GM21447 (cell line): ENCODE results near the gene PTCHD4.
"Not testable (repeated sequence)": the region's sequence is repeated elsewhere in the genome, so short reads cannot be mapped to it uniquely, and the experiment has no call there.

Experiments
- ATAC-seq: cut with Tn5 transposase; IDR thresholded peaks from one replicate; pipeline ENCODE4 v1.9.1; 2021; ENCODE audit not compliant: unreplicated experiment

PTCHD4 gene

DNA sequence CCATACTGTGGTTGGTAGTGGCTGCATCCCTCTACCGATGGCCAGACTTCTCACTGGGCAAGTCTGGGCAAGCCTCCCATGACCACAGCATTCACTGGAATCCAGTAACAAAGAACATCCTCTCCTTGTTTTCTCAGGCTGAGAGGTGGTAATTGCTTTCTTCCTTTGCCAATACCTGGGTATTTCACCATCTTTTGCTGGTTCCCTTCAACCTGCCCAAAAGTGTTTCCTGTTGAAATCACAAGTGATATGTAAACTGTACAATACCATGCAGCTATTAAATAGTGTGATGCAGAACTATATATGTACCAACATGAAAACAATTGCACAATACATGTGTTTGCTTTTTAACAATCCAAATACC lies at the start of gene PTCHD4:
PTCHD4 (minus strand) TSS at position 55 of the 364 bp plus-strand sequence. CDS start 42,240 bp downstream, outside the sequence.
- ATAC-seq, result no peak

DNA sequence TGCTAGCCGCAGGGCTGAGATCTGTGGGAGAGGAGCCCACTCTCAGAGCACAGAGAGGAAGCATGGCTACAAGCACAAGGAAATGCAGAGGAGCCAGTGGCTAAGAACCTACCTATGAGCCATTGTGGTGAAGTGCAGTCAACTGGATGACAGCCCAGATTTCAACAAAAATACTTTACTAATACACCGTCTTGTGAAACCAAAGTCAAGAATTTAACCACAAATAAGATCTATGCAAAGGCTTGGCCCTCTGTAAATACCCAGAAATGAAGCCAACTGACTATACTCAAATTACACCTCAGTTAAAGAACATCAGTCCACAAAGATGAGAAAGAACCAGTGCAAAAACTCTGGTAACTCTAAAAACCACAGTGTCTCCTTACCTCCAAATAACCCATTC lies 40.1 kb upstream of the PTCHD4 start:
- no peak for ATAC-seq

DNA sequence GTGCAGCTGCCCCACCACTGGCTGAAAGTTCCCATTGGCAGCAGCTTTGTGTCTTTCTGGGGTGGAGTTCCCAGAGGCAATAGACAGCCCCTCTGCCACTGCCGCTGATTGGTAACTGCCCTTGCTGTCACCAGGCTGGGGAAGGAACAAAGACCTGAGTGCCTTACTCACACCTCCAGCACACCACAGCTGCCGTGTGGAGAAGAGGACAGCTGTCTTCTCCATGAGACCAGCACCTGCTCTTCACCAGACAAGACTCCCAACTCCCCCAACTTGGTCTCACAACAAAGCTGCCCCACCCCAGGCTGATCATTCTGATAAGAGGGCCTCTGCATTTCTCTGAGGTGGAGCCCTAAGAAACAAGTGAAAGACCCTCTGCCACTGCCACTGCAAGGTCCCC lies 39.7 kb upstream of the PTCHD4 start:
- ATAC-seq, result no peak

DNA sequence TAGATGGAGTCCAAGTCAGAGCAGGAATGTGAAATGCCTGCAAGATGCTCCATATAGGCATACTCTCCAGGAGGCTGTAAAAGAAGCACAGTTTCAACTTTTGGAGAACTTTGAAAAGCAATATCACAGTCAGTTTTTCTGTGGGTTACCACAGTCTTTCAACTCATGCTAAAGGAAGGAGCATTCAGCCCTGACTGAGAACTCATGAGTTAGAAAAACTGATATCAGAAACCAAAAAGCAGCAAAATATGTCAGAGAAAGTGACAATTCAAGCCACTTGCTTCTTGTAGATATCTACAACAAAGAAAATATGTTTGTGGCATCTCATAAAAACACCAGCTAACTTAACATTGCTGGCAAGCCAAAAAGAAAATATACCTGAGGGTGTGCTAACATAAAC lies 36.1 kb upstream of the PTCHD4 start:
- ATAC-seq, result no peak

DNA sequence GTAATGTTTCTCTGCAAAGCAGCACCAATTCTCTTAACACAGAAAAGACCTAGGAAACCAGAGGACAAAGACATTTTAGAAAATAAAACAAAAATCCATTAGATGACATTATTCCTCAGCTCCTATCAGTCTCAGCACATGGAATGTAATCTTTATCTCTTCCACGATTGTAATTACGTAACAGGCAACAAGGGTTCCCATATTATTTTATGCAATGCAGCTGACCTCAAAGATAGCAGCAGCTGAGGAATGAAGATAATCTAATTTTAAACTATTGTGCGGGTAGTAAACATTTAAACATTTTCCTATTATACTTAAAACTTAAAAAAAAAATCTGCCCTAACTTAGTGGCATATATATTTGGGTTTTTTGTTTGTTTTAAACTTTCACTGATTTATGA lies 33.0 kb upstream of the PTCHD4 start:
- ATAC-seq, result no peak

- ATAC-seq, result no peak
These were observed 31.0 kb upstream of the PTCHD4 start for GRCh38 chr6:48141975-48142374.

GRCh38 chr6:48139818-48140614 lies 29.0 kb upstream of the PTCHD4 start:
- ATAC-seq, result no peak

DNA sequence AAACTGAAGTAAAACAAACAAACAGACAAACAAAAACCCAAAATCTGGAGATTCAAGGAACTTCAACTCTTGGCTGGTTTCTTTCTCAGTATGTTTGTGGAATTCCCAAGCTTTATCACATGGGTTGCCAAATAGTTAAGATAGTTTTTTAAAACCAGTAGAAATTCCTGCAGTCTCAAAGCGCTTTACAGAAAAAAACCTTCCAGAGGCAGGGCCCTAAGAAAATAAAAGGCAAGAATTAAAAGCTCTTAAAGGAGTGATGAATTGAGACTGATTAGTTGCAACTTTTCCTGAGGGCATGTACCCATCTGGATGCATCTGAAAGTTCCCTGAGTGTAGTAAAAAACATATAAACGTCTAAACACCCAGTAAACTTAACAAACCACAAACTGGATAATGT lies 25.9 kb upstream of the PTCHD4 start:
- no peak for ATAC-seq

DNA sequence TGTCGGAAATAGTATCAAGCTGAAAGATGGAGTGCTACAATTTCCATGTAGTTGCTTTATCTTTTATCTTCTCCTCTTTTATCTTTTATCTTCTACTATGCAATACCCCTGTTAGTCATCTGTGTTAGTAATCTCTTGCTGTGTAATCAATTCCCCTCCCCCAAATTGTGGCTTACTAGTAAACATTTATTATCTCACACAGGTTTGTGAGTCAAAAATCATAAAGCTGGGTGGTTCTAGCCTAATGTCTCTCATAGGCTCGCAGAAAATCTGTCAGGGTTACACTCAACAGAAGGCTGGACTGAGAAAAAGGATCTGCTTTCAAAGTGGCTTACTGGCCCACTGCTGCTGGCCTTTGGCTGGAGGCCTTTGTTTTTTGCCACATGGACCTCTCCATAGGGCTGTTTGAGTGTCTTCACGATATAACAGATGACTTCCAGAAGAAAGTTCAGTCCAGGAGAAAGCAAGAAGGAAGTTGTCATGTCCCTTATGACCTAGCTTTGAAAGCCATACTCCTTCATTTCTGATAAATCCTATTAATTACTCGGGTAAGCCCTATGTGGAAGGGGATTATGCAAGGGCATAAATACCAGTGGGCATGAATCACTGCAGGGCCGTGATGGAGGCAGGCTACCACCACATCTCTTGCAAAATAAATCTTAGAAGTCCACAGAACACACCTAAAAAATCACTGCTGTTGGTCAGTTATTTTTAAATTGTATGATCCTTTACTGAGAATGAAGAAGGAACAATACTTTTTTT lies 24.5 kb upstream of the PTCHD4 start:
- no peak for ATAC-seq

DNA sequence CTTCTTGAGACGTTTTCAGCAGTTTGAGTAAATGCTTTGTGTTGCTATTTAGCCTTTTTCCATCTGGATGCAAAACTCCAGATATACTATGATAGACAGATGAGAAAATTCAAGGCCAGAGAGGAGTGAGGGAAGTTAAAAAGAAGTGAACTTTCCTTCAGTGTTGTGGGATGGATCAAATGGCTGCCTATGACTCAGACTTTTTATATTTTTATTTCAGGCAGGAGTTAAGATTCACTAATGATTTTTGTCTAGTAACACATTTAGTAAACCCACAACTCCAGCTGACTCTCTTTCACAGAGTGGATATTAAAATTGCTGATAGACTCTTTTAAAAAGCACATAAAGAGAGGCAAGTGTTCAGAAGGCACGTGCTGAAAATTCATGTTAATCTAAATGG lies 23.2 kb upstream of the PTCHD4 start:
- ATAC-seq, result no peak

DNA sequence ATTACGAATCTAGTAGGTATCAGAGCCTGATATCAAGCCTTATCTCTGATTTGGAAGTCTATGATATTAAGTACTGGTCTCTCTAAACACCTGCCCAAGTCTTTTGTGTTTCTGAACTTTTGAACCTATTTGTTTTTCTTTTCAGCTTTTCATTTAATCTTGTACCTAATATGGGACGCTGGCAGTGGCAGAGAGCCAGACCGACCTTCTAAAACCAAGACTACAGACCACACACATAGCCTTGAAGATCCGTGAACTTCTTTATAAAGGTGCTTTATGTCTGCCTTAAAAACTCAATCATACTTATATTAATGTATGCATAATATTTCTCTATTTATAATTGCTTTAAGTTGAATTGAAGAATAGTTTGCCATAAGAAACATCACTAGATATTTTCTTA lies 12.6 kb upstream of the PTCHD4 start:
- ATAC-seq, result no peak

DNA sequence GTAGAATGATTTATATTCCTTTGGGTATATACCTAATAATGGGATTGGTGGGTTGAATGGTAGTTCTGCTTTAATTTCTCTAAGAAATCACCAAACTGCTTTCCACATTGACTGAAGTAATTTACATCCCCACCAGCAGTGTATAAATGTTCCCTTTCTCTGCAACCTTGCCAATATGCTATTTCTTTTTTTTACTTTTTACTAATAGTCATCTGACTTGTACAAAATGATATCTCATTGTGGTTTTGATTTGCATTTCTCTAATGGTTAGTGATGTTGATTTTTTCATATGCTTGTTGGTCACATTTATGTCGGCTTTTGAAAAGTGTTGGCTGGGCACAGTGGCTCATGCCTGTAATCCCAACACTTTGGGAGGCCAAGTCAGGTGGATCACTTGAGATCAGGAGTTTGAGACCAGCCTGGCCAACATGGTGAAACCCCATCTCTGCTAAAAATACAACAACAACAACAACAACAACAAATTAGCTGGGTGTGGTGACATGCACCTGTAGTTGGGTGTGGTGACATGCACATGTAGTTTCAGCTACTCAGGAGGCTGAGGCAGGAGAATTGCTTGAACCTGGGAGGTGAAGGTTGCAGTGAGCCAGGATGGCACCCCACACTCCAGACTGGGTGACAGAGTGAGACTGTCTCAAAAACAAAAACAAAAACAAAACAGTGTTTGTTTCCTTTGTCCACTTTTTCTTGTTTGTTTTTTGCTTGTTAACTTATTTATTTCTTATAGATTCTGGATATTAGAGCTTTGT lies 11.2 kb upstream of the PTCHD4 start:
- ATAC-seq, result not testable (repeated sequence)

GRCh38 chr6:48116699-48117645 lies 6.0 kb upstream of the PTCHD4 start:
- ATAC-seq, result no peak

- no peak for ATAC-seq
These were observed 2.1 kb upstream of the PTCHD4 start for GRCh38 chr6:48113130-48113529.

GRCh38 chr6:48111575-48111974 lies 578 bp upstream of the PTCHD4 start:
- ATAC-seq, result no peak

DNA sequence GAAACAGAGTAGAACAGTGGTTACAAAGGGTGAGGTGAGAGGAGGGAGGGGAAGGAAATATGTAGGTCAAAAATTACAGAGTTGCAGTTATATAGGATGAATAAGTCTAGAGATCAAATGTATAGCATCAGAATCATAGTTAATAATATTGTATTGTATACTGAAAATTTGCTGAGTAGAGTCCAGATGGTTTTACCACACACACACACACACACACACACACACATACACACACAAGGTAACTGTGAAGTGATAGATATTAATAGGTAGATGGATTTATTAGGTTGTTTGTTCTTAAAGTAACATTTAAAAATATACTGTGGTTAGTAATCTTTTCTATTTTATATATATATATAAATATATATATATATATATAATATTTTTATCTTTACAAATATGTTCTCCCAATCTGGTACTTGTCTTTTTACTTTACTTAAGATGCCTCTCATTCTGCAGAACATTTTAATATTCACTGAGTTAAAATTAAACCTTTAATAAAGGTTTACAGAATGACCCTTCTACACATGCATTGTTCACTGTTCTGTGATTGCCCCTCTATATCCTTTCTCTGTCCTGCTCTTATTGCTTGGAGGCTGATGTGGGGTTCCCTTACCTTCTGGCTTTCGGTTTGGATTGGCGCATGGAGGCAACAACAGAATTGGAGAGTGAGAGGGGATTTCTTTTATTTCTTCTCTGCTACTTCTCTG lies 408 bp downstream of the PTCHD4 start:
- no peak for ATAC-seq

GRCh38 chr6:48109944-48110343 lies 1.1 kb downstream of the PTCHD4 start:
- ATAC-seq, result no peak

- ATAC-seq, result not testable (repeated sequence)
These were observed 8.4 kb downstream of the PTCHD4 start for GRCh38 chr6:48102476-48103195.

- peak; percentile 75 for ATAC-seq
These were observed 9.7 kb downstream of the PTCHD4 start for GRCh38 chr6:48101290-48101689.
